GM18507 (cell line): Measurements from ENCODE around the gene CLCN4.

Source experiments
- DNase-seq: peaks from one replicate; pipeline ENCODE4 v3.0.0; 2011; ENCODE audit warnings: low read depth; ENCODE audit not compliant: insufficient read length; ENCODE audit errors: extremely low spot score
- FAIRE-seq: peaks from 2 replicates; lab custom pipeline; 2011; peaks lifted over from hg19 to GRCh38; lab: Jason Lieb, UNC

The CLCN4 gene

GRCh38 chrX:10163031-10163430, 6.3 kb downstream of the CLCN4 start:
- no peak for DNase-seq
- no peak for FAIRE-seq

GRCh38 chrX:10164879-10165278, 8.1 kb downstream of the CLCN4 start:
- no peak for FAIRE-seq
- no peak for DNase-seq

GRCh38 chrX:10165580-10166247, 8.9 kb downstream of the CLCN4 start:
- no peak for FAIRE-seq

GRCh38 chrX:10166248-10166716, 9.5 kb downstream of the CLCN4 start:
- DNase-seq (no peak), FAIRE-seq (no peak)

More at GRCh38 chrX:10165580-10166247, 8.9 kb downstream of the CLCN4 start:
- DNase-seq, result no peak

GRCh38 chrX:10166731-10167151, 10.0 kb downstream of the CLCN4 start:
- DNase-seq (no peak), FAIRE-seq (peak; percentile 29)

GRCh38 chrX:10167573-10167972, 10.8 kb downstream of the CLCN4 start:
- FAIRE-seq, result peak; percentile 57
- DNase-seq, result no peak

- DNase-seq (no peak), FAIRE-seq (no peak)
Observed at GRCh38 chrX:10168226-10168625, 11.5 kb downstream of the CLCN4 start.

- DNase-seq, result no peak
- no peak for FAIRE-seq
Observed at GRCh38 chrX:10169175-10169574, 12.4 kb downstream of the CLCN4 start.

GRCh38 chrX:10171249-10171648, 14.5 kb downstream of the CLCN4 start:
- no peak for FAIRE-seq
- no peak for DNase-seq

GRCh38 chrX:10172877-10173276, 16.1 kb downstream of the CLCN4 start:
- DNase-seq, result no peak
- FAIRE-seq, result no peak

- no peak for FAIRE-seq
- DNase-seq, result no peak
Observed at GRCh38 chrX:10173331-10173900, 16.6 kb downstream of the CLCN4 start.

- no peak for FAIRE-seq
- DNase-seq, result no peak
Observed at GRCh38 chrX:10174051-10174450, 17.3 kb downstream of the CLCN4 start.

GRCh38 chrX:10174810-10175209, 18.0 kb downstream of the CLCN4 start:
- no peak for FAIRE-seq
- DNase-seq, result no peak

- FAIRE-seq (no peak), DNase-seq (no peak)
Observed at GRCh38 chrX:10175319-10175871, 18.6 kb downstream of the CLCN4 start.

- no peak for DNase-seq
Observed at GRCh38 chrX:10176121-10177003, 19.6 kb downstream of the CLCN4 start.

GRCh38 chrX:10177004-10177396, 20.2 kb downstream of the CLCN4 start:
- FAIRE-seq, result no peak
- DNase-seq, result no peak

More at GRCh38 chrX:10176121-10177003, 19.6 kb downstream of the CLCN4 start:
- no peak for FAIRE-seq

GRCh38 chrX:10177601-10178000, 20.8 kb downstream of the CLCN4 start:
- FAIRE-seq (no peak), DNase-seq (no peak)

GRCh38 chrX:10178866-10179463, 22.2 kb downstream of the CLCN4 start:
- FAIRE-seq (no peak), DNase-seq (no peak)

- no peak for DNase-seq
- FAIRE-seq, result no peak
Observed at GRCh38 chrX:10183760-10184159, 27.0 kb downstream of the CLCN4 start.

- FAIRE-seq (no peak), DNase-seq (no peak)
Observed at GRCh38 chrX:10184411-10184810, 27.6 kb downstream of the CLCN4 start.
